Keratinocyte (primary cell): ENCODE measurements around the gene WNT9B. TPM values are rescaled to one million over a fixed set of nuclear protein-coding genes. Genes with fewer than 3 reads are reported as not detected.

ENCODE experiments used
- DNase-seq: peaks from one replicate; pipeline ENCODE4 v3.0.0-alpha.2; 2011; ENCODE audit warnings: low read depth, missing footprints, low spot score
- FAIRE-seq: peaks from 2 replicates; lab custom pipeline; 2011; peaks lifted over from hg19 to GRCh38; lab: Jason Lieb, UNC
- H2AFZ ChIP-seq: 2 replicates; pipeline ENCODE4 v1.6.0; 2012; ENCODE audit warnings: low read length, control low read depth, inconsistent platforms; ENCODE audit not compliant: control insufficient read depth
- H3K27ac ChIP-seq: 2 replicates; pipeline ENCODE4 v1.5.1; 2011; ENCODE audit warnings: low read length; ENCODE audit not compliant: control insufficient read depth, insufficient read depth
- H3K27me3 ChIP-seq: 3 replicates; pipeline ENCODE4 v1.6.0; 2011; ENCODE audit warnings: low read length; ENCODE audit not compliant: control insufficient read depth, insufficient read depth; ENCODE audit errors: extremely low read depth
- H3K36me3 ChIP-seq, 2 experiments: 2 replicates in 1 of 2; 3 replicates in 1 of 2; pipeline ENCODE4 v1.5.1; 2011; ENCODE audit warnings: low read length in 2 of 2, mild to moderate bottlenecking in 1 of 2; ENCODE audit not compliant: control insufficient read depth in 2 of 2, insufficient read depth in 2 of 2; ENCODE audit errors: extremely low read depth in 1 of 2
- H3K4me1 ChIP-seq: 3 replicates; pipeline ENCODE4 v1.5.1; 2011; ENCODE audit warnings: low read length; ENCODE audit not compliant: control insufficient read depth, insufficient read depth; ENCODE audit errors: extremely low read depth
- H3K4me2 ChIP-seq: 3 replicates; pipeline ENCODE4 v1.6.0; 2011; ENCODE audit warnings: low read depth, low read length; ENCODE audit not compliant: control insufficient read depth, insufficient read depth; ENCODE audit errors: extremely low read depth
- H3K4me3 ChIP-seq, 3 experiments: fragments of 200-600 bp in 1 of 3; sonication (generic) in 1 of 3; 2 replicates in 2 of 3; 3 replicates in 1 of 3; pipeline ENCODE4 v1.5.1; 2011 to 2016; ENCODE audit warnings: low read length in 3 of 3, mild to moderate bottlenecking in 3 of 3, control low read depth in 2 of 3, inconsistent platforms in 1 of 3, low read depth in 1 of 3, mixed read lengths in 1 of 3, mixed run types in 1 of 3, moderate library complexity in 1 of 3; ENCODE audit not compliant: control insufficient read depth in 2 of 3, insufficient read depth in 2 of 3; ENCODE audit errors: extremely low read depth in 1 of 3
- H3K79me2 ChIP-seq: 2 replicates; pipeline ENCODE4 v1.6.0; 2012; ENCODE audit warnings: low read length; ENCODE audit not compliant: control insufficient read depth, insufficient read depth
- H3K9ac ChIP-seq: 3 replicates; pipeline ENCODE4 v1.6.0; 2011; ENCODE audit warnings: low read length; ENCODE audit not compliant: control insufficient read depth, insufficient read depth; ENCODE audit errors: extremely low read depth
- H3K9me1 ChIP-seq: 3 replicates; pipeline ENCODE4 v1.6.0; 2011; ENCODE audit warnings: low read length; ENCODE audit not compliant: control insufficient read depth, insufficient read depth; ENCODE audit errors: extremely low read depth
- H3K9me3 ChIP-seq: 2 replicates; pipeline ENCODE4 v1.5.1; 2012; ENCODE audit warnings: low read depth, low read length; ENCODE audit not compliant: control insufficient read depth
- H4K20me1 ChIP-seq: 3 replicates; pipeline ENCODE4 v1.6.0; 2011; ENCODE audit warnings: low read length; ENCODE audit not compliant: control insufficient read depth, insufficient read depth; ENCODE audit errors: extremely low read depth
- EZH2 ChIP-seq: IDR thresholded peaks from one replicate; pipeline ENCODE4 v1.6.1; 2012; ENCODE audit warnings: inconsistent platforms, mild to moderate bottlenecking, low read length, moderate library complexity
- dilution Hi-C: fragments of 300-500 bp; cut with MboI; formaldehyde crosslinking; loops from one replicate; pipeline ENCODE4 v1.7.0; 2020; ENCODE audit warnings: low sequenced_read_pairs; ENCODE audit not compliant: extremely low pct_ligation_motif_present
- polyA plus RNA-seq, 5 experiments: library from polyadenylated mRNA; depleted of rRNA in 3 of 5; stranded (reverse) in 3 of 5; stranded (forward) in 1 of 5; unstranded in 1 of 5; fragments of >200 nt; gene quantifications; 1 replicate in 1 of 5; 2 replicates in 3 of 5; 3 replicates in 1 of 5; pipeline versions ENCODE4 v1.2.1 to v1.2.3, GENCODE V29; 2011 to 2012; ENCODE audit warnings: missing spikeins in 2 of 5, low read depth in 1 of 5, low replicate concordance in 1 of 5
- TF ChIP-seq, protein P1 (sequence below), 3 experiments: IDR thresholded peaks in 1 of 3; conservative IDR thresholded peaks in 1 of 3; optimal IDR thresholded peaks in 1 of 3; 2 replicates in 2 of 3; 3 replicates in 1 of 3; pipeline versions ENCODE3 to v1.5.1; 2011; ENCODE audit warnings: low read length in 3 of 3, mild to moderate bottlenecking in 3 of 3, moderate library complexity in 2 of 3, control low read depth in 1 of 3, inconsistent platforms in 1 of 3; ENCODE audit not compliant: insufficient read depth in 2 of 3; ENCODE audit errors: extremely low read depth in 1 of 3

WNT9B gene
- polyA plus RNA-seq, 1 donor (not counting 4 experiments of a cell fraction or from before 2014, with no cell fraction given) = not detected

DNA sequence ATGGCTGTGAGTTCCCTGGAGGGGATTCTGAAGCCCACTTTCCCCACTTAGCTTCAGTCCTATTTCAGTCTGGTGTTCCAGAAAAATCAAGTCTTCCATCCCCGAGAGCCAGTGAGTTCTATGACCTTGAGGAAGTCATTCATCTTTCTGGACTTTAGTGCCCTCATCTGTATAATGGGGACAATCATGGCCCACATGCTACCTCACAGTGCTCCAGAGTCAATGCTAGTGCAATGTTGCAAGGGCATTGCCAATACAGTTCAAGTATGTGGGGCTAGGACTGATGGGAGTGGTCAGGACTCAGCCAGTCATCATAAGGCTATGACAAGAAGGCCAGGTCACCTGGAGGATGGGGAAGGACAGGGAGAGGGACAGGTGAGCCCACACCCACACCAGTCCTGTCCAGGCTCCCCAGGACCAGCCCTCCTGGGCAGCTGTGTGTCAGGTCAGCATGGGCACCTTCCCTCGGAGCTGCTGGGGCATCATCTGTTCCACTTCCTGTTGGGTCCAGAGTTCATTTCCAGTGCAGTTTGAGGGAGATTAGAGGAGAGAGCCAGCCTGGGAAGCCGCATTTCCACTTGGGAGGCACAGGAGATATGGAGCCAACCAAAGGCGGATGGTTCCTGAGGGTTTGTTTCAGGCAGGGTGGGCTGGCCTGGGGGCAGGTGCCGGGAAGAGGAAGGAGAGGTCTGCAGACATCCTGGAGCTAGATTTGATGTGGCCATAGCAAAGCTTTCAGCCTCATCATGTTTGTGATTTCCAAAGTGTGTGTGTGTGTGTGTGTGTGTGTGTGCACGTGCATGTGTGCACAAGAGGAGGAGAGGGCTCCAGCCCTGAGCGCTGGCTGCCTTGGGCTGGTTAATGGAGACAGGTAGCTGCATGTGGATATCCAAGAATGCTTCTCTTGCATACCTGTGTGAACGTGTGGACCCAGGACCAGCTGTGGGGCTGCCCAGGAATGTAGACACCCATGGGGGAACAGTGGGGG, 3.9 kb upstream of the WNT9B start:
- Histone ChIP-seq H4K20me1 (peaks cover 2% of the 10 kb centered on the region), H3K4me1 (no peaks in the 10 kb centered on the region), H3K27ac (no peak overlapping the region), H3K36me3 (no peaks in the 10 kb centered on the region), H3K4me3 (no peak overlapping the region), H3K79me2 (no peaks in the 10 kb centered on the region), H3K27me3 (peaks cover 35% of the 10 kb centered on the region), H3K9me3 (no peaks in the 10 kb centered on the region), H3K9me1 (no peaks in the 10 kb centered on the region), H2AFZ (no peak overlapping the region), H3K4me2 (no peak overlapping the region), H3K9ac (no peak overlapping the region)
- TF ChIP-seq EZH2 = no peak
- TF ChIP-seq, protein P1, sequence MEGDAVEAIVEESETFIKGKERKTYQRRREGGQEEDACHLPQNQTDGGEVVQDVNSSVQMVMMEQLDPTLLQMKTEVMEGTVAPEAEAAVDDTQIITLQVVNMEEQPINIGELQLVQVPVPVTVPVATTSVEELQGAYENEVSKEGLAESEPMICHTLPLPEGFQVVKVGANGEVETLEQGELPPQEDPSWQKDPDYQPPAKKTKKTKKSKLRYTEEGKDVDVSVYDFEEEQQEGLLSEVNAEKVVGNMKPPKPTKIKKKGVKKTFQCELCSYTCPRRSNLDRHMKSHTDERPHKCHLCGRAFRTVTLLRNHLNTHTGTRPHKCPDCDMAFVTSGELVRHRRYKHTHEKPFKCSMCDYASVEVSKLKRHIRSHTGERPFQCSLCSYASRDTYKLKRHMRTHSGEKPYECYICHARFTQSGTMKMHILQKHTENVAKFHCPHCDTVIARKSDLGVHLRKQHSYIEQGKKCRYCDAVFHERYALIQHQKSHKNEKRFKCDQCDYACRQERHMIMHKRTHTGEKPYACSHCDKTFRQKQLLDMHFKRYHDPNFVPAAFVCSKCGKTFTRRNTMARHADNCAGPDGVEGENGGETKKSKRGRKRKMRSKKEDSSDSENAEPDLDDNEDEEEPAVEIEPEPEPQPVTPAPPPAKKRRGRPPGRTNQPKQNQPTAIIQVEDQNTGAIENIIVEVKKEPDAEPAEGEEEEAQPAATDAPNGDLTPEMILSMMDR (optimal IDR thresholded peaks at IDR 0.05 in 1 of 3, IDR thresholded peaks at IDR 0.05 in 1 of 3, conservative IDR thresholded peaks at IDR 0.05 in 1 of 3; ENCODE audit: extremely low read depth in 1 of 3, insufficient read depth in 2 of 3, low read length in 3 of 3) = no peak
- dilution Hi-C loops = no loop called here
- FAIRE-seq (no peak), DNase-seq (no peak)

DNA sequence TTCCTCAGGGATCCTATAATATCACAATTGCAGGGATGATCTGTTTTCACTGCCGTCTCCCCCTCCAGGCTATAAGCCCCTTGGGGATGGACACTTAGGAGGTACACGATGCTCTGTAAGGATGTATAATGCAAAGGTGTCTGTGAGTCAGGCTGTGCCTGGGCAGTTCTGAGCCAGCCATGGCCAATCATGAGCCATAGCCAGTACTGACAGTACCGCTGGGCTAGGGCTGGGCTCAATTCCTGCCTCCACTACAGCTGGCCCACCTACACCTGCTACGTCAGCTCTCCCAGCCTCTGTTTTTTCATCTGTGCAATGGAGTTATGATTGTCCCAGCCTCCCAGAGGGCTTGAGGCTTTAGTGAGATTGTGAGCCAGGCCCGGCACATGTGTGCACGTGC, 2.8 kb upstream of the WNT9B start:
- DNase-seq (no peak), FAIRE-seq (no peak)
- H3K27me3 ChIP-seq = peaks cover 41% of the 10 kb centered on the region
- peaks cover 2% of the 10 kb centered on the region for H4K20me1 ChIP-seq
- dilution Hi-C loops = no loop called here
- H3K4me2 ChIP-seq = no peak overlapping the region
- H3K79me2 ChIP-seq = no peaks in the 10 kb centered on the region
- no peaks in the 10 kb centered on the region for H3K9me3 ChIP-seq
- H3K9me1 ChIP-seq = no peaks in the 10 kb centered on the region
- H3K4me3 ChIP-seq = no peak overlapping the region
- no peaks in the 10 kb centered on the region for H3K36me3 ChIP-seq
- H2AFZ ChIP-seq = no peak overlapping the region
- TF ChIP-seq EZH2 = no peak
- TF ChIP-seq, protein P1 (optimal IDR thresholded peaks at IDR 0.05 in 1 of 3, IDR thresholded peaks at IDR 0.05 in 1 of 3, conservative IDR thresholded peaks at IDR 0.05 in 1 of 3; ENCODE audit: extremely low read depth in 1 of 3, insufficient read depth in 2 of 3, low read length in 3 of 3) = no peak
- no peak overlapping the region for H3K9ac ChIP-seq
- no peaks in the 10 kb centered on the region for H3K4me1 ChIP-seq
- no peak overlapping the region for H3K27ac ChIP-seq
